Activated CD8-positive, alpha-beta T cell treated with anti-CD3 and anti-CD28 coated beads for 36 hours (primary cell): ENCODE measurements around the gene MCM3AP. TPM values are rescaled to one million over a fixed set of nuclear protein-coding genes. Genes with fewer than 3 reads are reported as not detected.
A peak's percentile ranks its signal among the peaks of the same experiment; 100 is the strongest.

Experiments used
- ATAC-seq: fragments of 200-7000 bp; cut with Tn5 transposase; one replicate; pipeline ENCODE4 v1.10.0; 2021; ENCODE audit warnings: mild to moderate bottlenecking, moderate library complexity
- CTCF ChIA-PET: fragments of 350-600 bp; sonication (Branson Sonifier 250); formaldehyde crosslinking; loops from one replicate; lab custom pipeline; 2021; ENCODE audit warnings: antibody characterized with exemption; lab: Charles Lee
- POLR2A ChIA-PET: fragments of 350-600 bp; sonication (Branson Sonifier 250); formaldehyde crosslinking; loops from one replicate; lab custom pipeline; 2021; ENCODE audit warnings: antibody characterized with exemption; lab: Charles Lee
- DNase-seq: peaks from one replicate; pipeline ENCODE4 v3.0.0-alpha.2; 2020
- H3K27ac Mint-ChIP-seq: one replicate; pipeline ENCODE4 v1.8.0; 2021; ENCODE audit warnings: mild to moderate bottlenecking, mixed read lengths
- H3K27me3 Mint-ChIP-seq: one replicate; pipeline ENCODE4 v1.8.0; 2021; ENCODE audit warnings: mixed read lengths
- H3K36me3 Mint-ChIP-seq: one replicate; pipeline ENCODE4 v1.8.0; 2021; ENCODE audit warnings: low read depth, mixed read lengths
- H3K4me1 Mint-ChIP-seq: one replicate; pipeline ENCODE4 v1.8.0; 2021; ENCODE audit warnings: low read depth, mixed read lengths
- H3K4me3 Mint-ChIP-seq: one replicate; pipeline ENCODE4 v1.8.0; 2021; ENCODE audit warnings: mild to moderate bottlenecking, moderate library complexity, mixed read lengths
- H3K9me3 Mint-ChIP-seq: one replicate; pipeline ENCODE4 v1.8.0; 2021; ENCODE audit warnings: mixed read lengths
- CTCF ChIP-seq: fragments of 200-600 bp; IDR thresholded peaks from one replicate; pipeline ENCODE4 v1.8.0; 2022; ENCODE audit warnings: antibody characterized with exemption, mild to moderate bottlenecking
- intact Hi-C: fragments of 100-400 bp; cut with micrococcal nuclease; formaldehyde crosslinking; loops from one replicate; pipeline ENCODE4 v1.10.0; 2022
- total RNA-seq, 2 experiments: library from RNA; stranded (reverse); gene quantifications; one replicate each; pipeline ENCODE4 v1.2.3, GENCODE V29; 2021

Gene MCM3AP
- total RNA-seq, 2 experiments from 2014 or later: 108 to 112 TPM

- Mint-ChIP-seq H3K4me1 (peaks cover 12% of the 10 kb centered on the region), H3K9me3 (no peaks in the 10 kb centered on the region), H3K4me3 (no peak overlapping the region), H3K27me3 (no peaks in the 10 kb centered on the region), H3K27ac (no peak overlapping the region), H3K36me3 (peaks cover 9% of the 10 kb centered on the region)
- POLR2A ChIA-PET: no interaction called here
- ATAC-seq: no peak
- CTCF ChIA-PET: no interaction called here
- no peak for TF ChIP-seq CTCF
- intact Hi-C loops: no loop called here
- no peak for DNase-seq
Measured at GRCh38 chr21:46189213-46189958, 96.0 kb downstream of the MCM3AP start.

- intact Hi-C loops: no loop called here
- H3K9me3 Mint-ChIP-seq: no peaks in the 10 kb centered on the region
- peaks cover 16% of the 10 kb centered on the region for H3K4me1 Mint-ChIP-seq
- H3K4me3 Mint-ChIP-seq: no peak overlapping the region
- no peak for TF ChIP-seq CTCF
- ChIA-PET CTCF (interaction anchor here (1.0 kb wide), 1 partner anchor 45 kb away, joined by 3 read pairs; no protein-coding TSS in a partner anchor), POLR2A (interaction anchor here (0.7 kb wide), 1 partner anchor 70 kb away, joined by 3 read pairs; no protein-coding TSS in a partner anchor)
- H3K27ac Mint-ChIP-seq: no peak overlapping the region
- DNase-seq (peak; percentile 22), ATAC-seq (no peak)
- H3K36me3 Mint-ChIP-seq: peaks cover 3% of the 10 kb centered on the region
- no peaks in the 10 kb centered on the region for H3K27me3 Mint-ChIP-seq
Measured at GRCh38 chr21:46188226-46189212, 96.9 kb downstream of the MCM3AP start.

GRCh38 chr21:46187814-46188213 lies 97.6 kb downstream of the MCM3AP start:
- Mint-ChIP-seq H3K36me3 (no peaks in the 10 kb centered on the region), H3K9me3 (no peaks in the 10 kb centered on the region), H3K4me1 (peaks cover 18% of the 10 kb centered on the region), H3K4me3 (no peak overlapping the region), H3K27ac (no peak overlapping the region), H3K27me3 (no peaks in the 10 kb centered on the region)
- no peak for ATAC-seq
- ChIA-PET POLR2A (interaction anchor here (0.7 kb wide), 1 partner anchor 71 kb away, joined by 3 read pairs; no protein-coding TSS in a partner anchor), CTCF (interaction anchor here (1.0 kb wide), 1 partner anchor 44 kb away, joined by 3 read pairs; no protein-coding TSS in a partner anchor)
- TF ChIP-seq CTCF: no peak
- DNase-seq: no peak
- intact Hi-C loops: no loop called here

GRCh38 chr21:46187261-46187660 lies 98.2 kb downstream of the MCM3AP start:
- Mint-ChIP-seq H3K27me3 (no peaks in the 10 kb centered on the region), H3K36me3 (no peaks in the 10 kb centered on the region), H3K4me3 (no peak overlapping the region), H3K9me3 (no peaks in the 10 kb centered on the region), H3K4me1 (peaks cover 18% of the 10 kb centered on the region), H3K27ac (no peak overlapping the region)
- no peak for TF ChIP-seq CTCF
- POLR2A ChIA-PET: no interaction called here
- intact Hi-C loops: no loop called here
- ATAC-seq (no peak), DNase-seq (no peak)
- CTCF ChIA-PET: no interaction called here
